ENCODE results near the gene REV3L. TPM values are rescaled to one million over a fixed set of nuclear protein-coding genes. Genes with fewer than 3 reads are reported as not detected.

The REV3L gene
- total RNA-seq, 2 experiments from 2014 or later: 20.1 to 27.6 TPM

- Mint-ChIP-seq H3K27me3 (no peaks in the 10 kb centered on the region), H3K36me3 (ENCODE audit: low read depth) (peaks cover under 1% of the 10 kb centered on the region), H3K4me1 (ENCODE audit: low read depth) (peaks cover 17% of the 10 kb centered on the region), H3K9me3 (no peaks in the 10 kb centered on the region), H3K4me3 (no peak overlapping the region), H3K27ac (no peak overlapping the region)
- no peak for DNase-seq
- ATAC-seq: no peak
- POLR2A ChIA-PET: interaction anchor here (1.0 kb wide), 1 partner anchor 49 kb away, joined by 3 read pairs; no protein-coding TSS in a partner anchor
- TF ChIP-seq, protein P1, sequence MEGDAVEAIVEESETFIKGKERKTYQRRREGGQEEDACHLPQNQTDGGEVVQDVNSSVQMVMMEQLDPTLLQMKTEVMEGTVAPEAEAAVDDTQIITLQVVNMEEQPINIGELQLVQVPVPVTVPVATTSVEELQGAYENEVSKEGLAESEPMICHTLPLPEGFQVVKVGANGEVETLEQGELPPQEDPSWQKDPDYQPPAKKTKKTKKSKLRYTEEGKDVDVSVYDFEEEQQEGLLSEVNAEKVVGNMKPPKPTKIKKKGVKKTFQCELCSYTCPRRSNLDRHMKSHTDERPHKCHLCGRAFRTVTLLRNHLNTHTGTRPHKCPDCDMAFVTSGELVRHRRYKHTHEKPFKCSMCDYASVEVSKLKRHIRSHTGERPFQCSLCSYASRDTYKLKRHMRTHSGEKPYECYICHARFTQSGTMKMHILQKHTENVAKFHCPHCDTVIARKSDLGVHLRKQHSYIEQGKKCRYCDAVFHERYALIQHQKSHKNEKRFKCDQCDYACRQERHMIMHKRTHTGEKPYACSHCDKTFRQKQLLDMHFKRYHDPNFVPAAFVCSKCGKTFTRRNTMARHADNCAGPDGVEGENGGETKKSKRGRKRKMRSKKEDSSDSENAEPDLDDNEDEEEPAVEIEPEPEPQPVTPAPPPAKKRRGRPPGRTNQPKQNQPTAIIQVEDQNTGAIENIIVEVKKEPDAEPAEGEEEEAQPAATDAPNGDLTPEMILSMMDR (IDR thresholded peaks at IDR 0.05): no peak
- intact Hi-C loops (cut with micrococcal nuclease): no loop called here
- CTCF ChIA-PET: no interaction called here
Observed at GRCh38 chr6:111417181-111417585, 65.8 kb downstream of the REV3L start.

- H3K27ac Mint-ChIP-seq: no peak overlapping the region
- peaks cover 5% of the 10 kb centered on the region for H3K36me3 Mint-ChIP-seq (ENCODE audit: low read depth)
- no peaks in the 10 kb centered on the region for H3K27me3 Mint-ChIP-seq
- no peak overlapping the region for H3K4me3 Mint-ChIP-seq
- TF ChIP-seq, protein P1 (IDR thresholded peaks at IDR 0.05): no peak
- no peaks in the 10 kb centered on the region for H3K9me3 Mint-ChIP-seq
- peaks cover 15% of the 10 kb centered on the region for H3K4me1 Mint-ChIP-seq (ENCODE audit: low read depth)
- POLR2A ChIA-PET: no interaction called here
- no peak for DNase-seq
- CTCF ChIA-PET: no interaction called here
- intact Hi-C loops (cut with micrococcal nuclease): no loop called here
- no peak for ATAC-seq
Observed at GRCh38 chr6:111416529-111416928, 66.5 kb downstream of the REV3L start.

DNA sequence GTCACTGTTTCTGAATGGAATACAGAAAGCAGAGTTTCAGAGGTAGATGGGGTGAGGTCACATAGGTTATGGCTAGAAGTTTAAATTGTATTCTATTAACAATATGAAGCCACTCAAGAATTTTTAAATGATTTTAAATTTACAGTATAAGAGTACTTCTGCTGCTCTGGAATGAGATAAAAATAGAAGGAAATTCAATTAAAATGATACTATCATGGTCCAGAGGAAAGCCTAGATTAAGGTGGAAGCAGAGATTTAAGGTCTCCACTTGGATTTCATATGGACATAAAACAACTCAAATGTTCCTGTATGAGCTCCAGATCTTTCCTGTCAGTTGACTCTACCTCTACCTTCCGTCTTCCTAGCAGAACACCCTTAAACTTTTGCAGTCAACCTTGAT is 68.6 kb downstream of the REV3L start:
- no peak for DNase-seq
- H3K4me3 Mint-ChIP-seq: no peak overlapping the region
- H3K36me3 Mint-ChIP-seq (ENCODE audit: low read depth): peaks cover 9% of the 10 kb centered on the region
- POLR2A ChIA-PET: no interaction called here
- no peaks in the 10 kb centered on the region for H3K9me3 Mint-ChIP-seq
- ATAC-seq: no peak
- intact Hi-C loops (cut with micrococcal nuclease): no loop called here
- CTCF ChIA-PET: interaction anchor here (0.9 kb wide), 1 partner anchor 10 kb away, joined by 3 read pairs; no protein-coding TSS in a partner anchor
- TF ChIP-seq, protein P1 (IDR thresholded peaks at IDR 0.05): no peak
- peaks cover 29% of the 10 kb centered on the region for H3K4me1 Mint-ChIP-seq (ENCODE audit: low read depth)
- no peak overlapping the region for H3K27ac Mint-ChIP-seq
- no peaks in the 10 kb centered on the region for H3K27me3 Mint-ChIP-seq

DNA sequence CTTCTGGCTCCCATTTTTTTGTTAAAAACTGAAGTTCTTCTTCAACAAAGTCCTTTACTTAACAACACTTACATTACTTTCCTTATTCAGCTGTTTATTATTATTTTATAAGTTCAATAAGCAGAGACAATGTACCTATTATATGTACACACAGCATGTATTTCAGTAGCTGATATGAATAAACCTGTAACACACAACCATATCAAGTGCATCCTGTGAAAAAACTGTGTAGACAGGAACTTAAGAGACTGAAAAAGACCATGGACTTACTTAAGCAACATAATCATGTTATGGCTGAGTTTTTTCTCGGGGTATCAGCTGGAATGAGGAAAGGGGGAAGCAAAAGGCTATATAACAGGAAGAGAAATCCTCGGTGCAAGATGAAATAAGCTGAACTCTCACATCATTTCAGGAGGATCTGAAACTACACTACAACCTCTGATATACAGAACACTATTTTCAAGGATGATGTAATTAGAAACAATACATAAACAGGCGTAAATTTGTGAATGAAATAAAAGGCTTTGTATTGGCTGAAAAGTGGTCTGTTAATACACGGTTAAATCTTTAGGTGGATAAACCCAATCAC is 70.9 kb downstream of the REV3L start:
- no peaks in the 10 kb centered on the region for H3K9me3 Mint-ChIP-seq
- CTCF ChIA-PET: interaction anchor here (0.7 kb wide), 1 partner anchor 53 kb away, joined by 3 read pairs; no protein-coding TSS in a partner anchor

GRCh38 chr6:111411046-111411445 is 72.0 kb downstream of the REV3L start:
- no peak for DNase-seq
- peaks cover 22% of the 10 kb centered on the region for H3K36me3 Mint-ChIP-seq (ENCODE audit: low read depth)
- peak overlapping the region; percentile 23 for H3K27ac Mint-ChIP-seq
- TF ChIP-seq, protein P1 (IDR thresholded peaks at IDR 0.05): no peak
- intact Hi-C loops (cut with micrococcal nuclease): no loop called here
- CTCF ChIA-PET: interaction anchor here (1.1 kb wide), 1 partner anchor 152 kb away, joined by 3 read pairs; a partner anchor contains a TSS
- POLR2A ChIA-PET: no interaction called here
- ATAC-seq: no peak
- H3K4me1 Mint-ChIP-seq (ENCODE audit: low read depth): peaks cover 28% of the 10 kb centered on the region
- no peak overlapping the region for H3K4me3 Mint-ChIP-seq
- H3K9me3 Mint-ChIP-seq: no peaks in the 10 kb centered on the region
- H3K27me3 Mint-ChIP-seq: no peaks in the 10 kb centered on the region

More for the DNA sequence above, 70.9 kb downstream of the REV3L start:
- no peak overlapping the region for H3K27ac Mint-ChIP-seq
- no peaks in the 10 kb centered on the region for H3K27me3 Mint-ChIP-seq
- TF ChIP-seq, protein P1 (IDR thresholded peaks at IDR 0.05): no peak
- intact Hi-C loops (cut with micrococcal nuclease): no loop called here
- ATAC-seq (no peak), DNase-seq (no peak)
- H3K36me3 Mint-ChIP-seq (ENCODE audit: low read depth): peaks cover 17% of the 10 kb centered on the region
- H3K4me3 Mint-ChIP-seq: no peak overlapping the region
- POLR2A ChIA-PET: no interaction called here
- peaks cover 28% of the 10 kb centered on the region for H3K4me1 Mint-ChIP-seq (ENCODE audit: low read depth)

Measured in activated CD8-positive, alpha-beta T cell treated with anti-CD3 and anti-CD28 coated beads for 36 hours (primary cell).